DOHH2 (cell line): ENCODE data around the gene SNX5.

Experiments
- CTCF ChIP-seq: fragments of 200-600 bp; sonication (generic); IDR thresholded peaks from one replicate; pipeline ENCODE4 v1.5.1; 2014; ENCODE audit warnings: antibody characterized with exemption, mild to moderate bottlenecking, low read depth, low read length; ENCODE audit not compliant: poor library complexity, severe bottlenecking
- EZH2phosphoT487 ChIP-seq: fragments of 200-600 bp; sonication (generic); IDR thresholded peaks from 2 replicates; pipeline ENCODE4 v1.6.1; 2017; ENCODE audit warnings: borderline replicate concordance, mild to moderate bottlenecking, antibody characterized with exemption, low read length, moderate library complexity, mixed read lengths

GRCh38 chr20:17912916-17913315 lies 55.7 kb downstream of the SNX5 start:
- no peak for TF ChIP-seq CTCF
- TF ChIP-seq EZH2phosphoT487 = no peak
